Right renal cortex interstitium (tissue), 3 donors: ENCODE results near the gene TRPM3. TPM values are rescaled to one million over a fixed set of nuclear protein-coding genes. Genes with fewer than 3 reads are reported as not detected.

Experiments used
- DNase-seq, 3 donors: peaks; one replicate each; pipeline ENCODE4 v3.0.0-alpha.2; 2013; ENCODE audit warnings: low read depth in 3 of 3, low spot score in 2 of 3
- polyA plus RNA-seq, 3 donors: library from polyadenylated mRNA; unstranded; fragments of 120-200 nt; gene quantifications; one replicate each; pipeline ENCODE4 v1.2.1, GENCODE V29; 2013; ENCODE audit not compliant: insufficient read length in 3 of 3

TRPM3 gene
- polyA plus RNA-seq, 3 donors, result 13.0 to 16.3 (median 15.9) TPM

GRCh38 chr9:70951749-70952727 lies 169.4 kb downstream of the TRPM3 start:
- DNase-seq, result no peak

GRCh38 chr9:70950270-70950669 lies 171.2 kb downstream of the TRPM3 start:
- DNase-seq, result no peak

- DNase-seq, result no peak
Observed at GRCh38 chr9:70949239-70949638, 172.2 kb downstream of the TRPM3 start.

GRCh38 chr9:70948744-70949143 lies 172.7 kb downstream of the TRPM3 start:
- DNase-seq, result no peak

- DNase-seq, result no peak
Observed at GRCh38 chr9:70947511-70947910, 173.9 kb downstream of the TRPM3 start.

- no peak for DNase-seq
Observed at GRCh38 chr9:70947086-70947485, 174.3 kb downstream of the TRPM3 start.

- no peak for DNase-seq
Observed at GRCh38 chr9:70945301-70945700, 176.1 kb downstream of the TRPM3 start.

GRCh38 chr9:70941191-70941590 lies 180.2 kb downstream of the TRPM3 start:
- no peak for DNase-seq

GRCh38 chr9:70940605-70941004 lies 180.8 kb downstream of the TRPM3 start:
- no peak for DNase-seq

GRCh38 chr9:70936536-70936935 lies 184.9 kb downstream of the TRPM3 start:
- no peak for DNase-seq

GRCh38 chr9:70935856-70936255 lies 185.6 kb downstream of the TRPM3 start:
- no peak for DNase-seq

GRCh38 chr9:70934642-70935041 lies 186.8 kb downstream of the TRPM3 start:
- no peak for DNase-seq

- no peak for DNase-seq
Observed at GRCh38 chr9:70933321-70933720, 188.1 kb downstream of the TRPM3 start.

GRCh38 chr9:70932097-70932496 lies 189.3 kb downstream of the TRPM3 start:
- DNase-seq, result no peak

GRCh38 chr9:70927530-70927929 lies 193.9 kb downstream of the TRPM3 start:
- DNase-seq, result no peak

GRCh38 chr9:70924895-70925547 lies 196.4 kb downstream of the TRPM3 start:
- DNase-seq, result peak in 2 of 3 donors; percentile 36 to 39

- DNase-seq, result peak in 2 of 3 donors; percentile 25 to 26
Observed at GRCh38 chr9:70924380-70924779, 197.0 kb downstream of the TRPM3 start.

GRCh38 chr9:70923961-70924360 lies 197.5 kb downstream of the TRPM3 start:
- DNase-seq, result no peak

GRCh38 chr9:70921136-70921535 lies 200.3 kb downstream of the TRPM3 start:
- no peak for DNase-seq

- DNase-seq, result no peak
Observed at GRCh38 chr9:70917277-70917676, 204.1 kb downstream of the TRPM3 start.

GRCh38 chr9:70911791-70912190 lies 209.6 kb downstream of the TRPM3 start:
- no peak for DNase-seq

- no peak for DNase-seq
Observed at GRCh38 chr9:70910598-70910997, 210.8 kb downstream of the TRPM3 start.
